ENCODE data around the gene KCNH4.

DNA sequence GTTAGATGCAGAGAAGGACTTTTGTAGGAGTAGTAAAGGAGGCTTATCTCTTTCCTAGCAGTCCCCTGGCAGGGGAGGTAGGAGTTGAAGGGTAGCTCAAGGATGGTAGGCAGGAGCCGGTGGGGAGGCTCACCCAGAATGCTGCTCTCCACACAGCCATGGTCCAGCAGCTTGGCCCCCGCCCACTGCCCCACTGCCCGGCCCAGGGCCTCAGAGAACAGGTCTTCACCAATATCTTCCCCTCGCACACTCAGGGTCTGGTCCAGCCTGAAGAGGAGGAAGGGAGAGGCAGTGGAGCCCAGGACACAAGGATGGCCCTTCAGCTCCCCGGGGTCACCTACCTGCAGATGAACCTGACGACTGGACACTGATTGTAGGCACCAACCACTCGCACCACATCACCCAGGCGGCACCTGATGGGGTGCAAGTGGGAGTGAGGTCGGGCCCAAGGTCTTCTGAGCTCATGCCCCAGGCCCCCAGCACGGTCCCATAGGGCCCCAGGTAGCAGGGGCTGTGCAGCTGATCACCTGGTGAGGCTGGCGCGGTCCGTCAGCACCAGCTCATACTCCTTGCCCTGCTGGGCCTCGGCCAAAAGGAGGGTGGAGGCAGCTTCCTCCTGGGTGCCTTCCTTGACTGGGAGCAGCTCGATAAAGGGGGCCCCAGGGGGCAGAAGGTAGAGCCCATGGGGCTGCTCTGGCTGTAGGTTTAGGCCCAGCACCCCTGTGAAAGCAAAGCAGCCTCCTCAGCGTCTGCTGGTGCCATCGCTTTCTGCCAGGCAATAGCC, 9.7 kb upstream of the KCNH4 start:
- TF ChIP-seq, protein P1, sequence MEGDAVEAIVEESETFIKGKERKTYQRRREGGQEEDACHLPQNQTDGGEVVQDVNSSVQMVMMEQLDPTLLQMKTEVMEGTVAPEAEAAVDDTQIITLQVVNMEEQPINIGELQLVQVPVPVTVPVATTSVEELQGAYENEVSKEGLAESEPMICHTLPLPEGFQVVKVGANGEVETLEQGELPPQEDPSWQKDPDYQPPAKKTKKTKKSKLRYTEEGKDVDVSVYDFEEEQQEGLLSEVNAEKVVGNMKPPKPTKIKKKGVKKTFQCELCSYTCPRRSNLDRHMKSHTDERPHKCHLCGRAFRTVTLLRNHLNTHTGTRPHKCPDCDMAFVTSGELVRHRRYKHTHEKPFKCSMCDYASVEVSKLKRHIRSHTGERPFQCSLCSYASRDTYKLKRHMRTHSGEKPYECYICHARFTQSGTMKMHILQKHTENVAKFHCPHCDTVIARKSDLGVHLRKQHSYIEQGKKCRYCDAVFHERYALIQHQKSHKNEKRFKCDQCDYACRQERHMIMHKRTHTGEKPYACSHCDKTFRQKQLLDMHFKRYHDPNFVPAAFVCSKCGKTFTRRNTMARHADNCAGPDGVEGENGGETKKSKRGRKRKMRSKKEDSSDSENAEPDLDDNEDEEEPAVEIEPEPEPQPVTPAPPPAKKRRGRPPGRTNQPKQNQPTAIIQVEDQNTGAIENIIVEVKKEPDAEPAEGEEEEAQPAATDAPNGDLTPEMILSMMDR (IDR thresholded peaks at IDR 0.05), result no peak
- TF ChIP-seq POLR2AphosphoS5 (IDR thresholded peaks at IDR 0.05) (no peak), EP300 (IDR thresholded peaks at IDR 0.05) (no peak)
